Activated CD8-positive, alpha-beta memory T cell treated with anti-CD3 and anti-CD28 coated beads for 36 hours (primary cell): ENCODE results near the gene MEGF6. TPM values are rescaled to one million over a fixed set of nuclear protein-coding genes. Genes with fewer than 3 reads are reported as not detected.

Experiments
- total RNA-seq, 2 experiments: library from RNA; stranded (reverse); gene quantifications; one replicate each; pipeline ENCODE4 v1.2.3, GENCODE V29; 2021

MEGF6 gene
- total RNA-seq, 2 experiments from 2014 or later, result 1.3 to 1.6 TPM

Other genes starting within 250 kb of the MEGF6 start
- under 1 TPM in 1 of 2 experiments, not detected in 1; 0.21 TPM for gene ARHGEF16, start 156.8 kb downstream of the MEGF6 start, total RNA-seq
- gene TPRG1L, start 13.5 kb upstream of the MEGF6 start, total RNA-seq, result 10 to 100 TPM; 14.2 to 15.0 TPM
- 10 to 100 TPM; 31.3 to 35.6 TPM for gene WRAP73, start 38.6 kb upstream of the MEGF6 start, total RNA-seq
- under 1 TPM; 0.84 to 0.95 TPM for gene TP73, start 41.0 kb upstream of the MEGF6 start, total RNA-seq
- not detected for gene CCDC27, start 140.9 kb upstream of the MEGF6 start, total RNA-seq
- 1 to 10 TPM in 1 of 2 experiments, under 1 TPM in 1; 0.99 to 1.7 TPM for gene SMIM1, start 161.2 kb upstream of the MEGF6 start, total RNA-seq
- 10 to 100 TPM; 43.0 to 45.6 TPM for gene LRRC47, start 185.0 kb upstream of the MEGF6 start, total RNA-seq
- 10 to 100 TPM; 36.6 to 41.6 TPM for gene CEP104, start 245.7 kb upstream of the MEGF6 start, total RNA-seq
- gene DFFB, start 246.0 kb upstream of the MEGF6 start, total RNA-seq, result 10 to 100 TPM; 12.2 to 13.6 TPM